ENCODE data around the gene ATP6V1B1.

Gene ATP6V1B1

GRCh38 chr2:70902067-70902442, 33.6 kb upstream of the ATP6V1B1 start:
- DNase-seq = no peak

GRCh38 chr2:70902579-70902978, 33.1 kb upstream of the ATP6V1B1 start:
- DNase-seq = no peak

GRCh38 chr2:70903171-70903570, 32.5 kb upstream of the ATP6V1B1 start:
- DNase-seq = no peak

- DNase-seq = no peak
Observed at GRCh38 chr2:70903641-70904340, 31.9 kb upstream of the ATP6V1B1 start.

- DNase-seq = no peak
Observed at GRCh38 chr2:70904371-70905216, 31.1 kb upstream of the ATP6V1B1 start.

- no peak for DNase-seq
Observed at GRCh38 chr2:70905443-70906421, 30.0 kb upstream of the ATP6V1B1 start.

GRCh38 chr2:70906439-70907005, 29.2 kb upstream of the ATP6V1B1 start:
- DNase-seq = no peak

- no peak for DNase-seq
Observed at GRCh38 chr2:70907130-70908057, 28.3 kb upstream of the ATP6V1B1 start.

GRCh38 chr2:70916291-70916690, 19.4 kb upstream of the ATP6V1B1 start:
- DNase-seq = no peak

- no peak for DNase-seq
Observed at GRCh38 chr2:70918016-70918415, 17.7 kb upstream of the ATP6V1B1 start.

GRCh38 chr2:70919672-70920366, 15.9 kb upstream of the ATP6V1B1 start:
- DNase-seq = peak; percentile 59

GRCh38 chr2:70920367-70920715, 15.4 kb upstream of the ATP6V1B1 start:
- DNase-seq = no peak

GRCh38 chr2:70921031-70921430, 14.7 kb upstream of the ATP6V1B1 start:
- DNase-seq = no peak

GRCh38 chr2:70921839-70922234, 13.9 kb upstream of the ATP6V1B1 start:
- DNase-seq = no peak

- no peak for DNase-seq
Observed at GRCh38 chr2:70922235-70923234, 13.2 kb upstream of the ATP6V1B1 start.

- DNase-seq = peak; percentile 2
Observed at GRCh38 chr2:70923378-70924015, 12.2 kb upstream of the ATP6V1B1 start.

- no peak for DNase-seq
Observed at GRCh38 chr2:70926042-70926441, 9.7 kb upstream of the ATP6V1B1 start.

- DNase-seq = no peak
Observed at GRCh38 chr2:70927138-70927537, 8.6 kb upstream of the ATP6V1B1 start.

- DNase-seq = no peak
Observed at GRCh38 chr2:70927641-70928040, 8.1 kb upstream of the ATP6V1B1 start.

Data from NCI-H526 treated with DMSO at 0.1 percent for 48 hours (cell line).